Fibroblast of skin of left biceps (primary cell): ENCODE results near the gene CYP3A5.
"Not testable (repeated sequence)": the region's sequence is repeated elsewhere in the genome, so short reads cannot be mapped to it uniquely, and the experiment has no call there.

ENCODE experiments used
- DNase-seq, 2 experiments: peaks; one replicate each; pipeline ENCODE4 v3.0.0-alpha.2; 2013; ENCODE audit warnings: low read depth in 2 of 2

Gene CYP3A5

DNA sequence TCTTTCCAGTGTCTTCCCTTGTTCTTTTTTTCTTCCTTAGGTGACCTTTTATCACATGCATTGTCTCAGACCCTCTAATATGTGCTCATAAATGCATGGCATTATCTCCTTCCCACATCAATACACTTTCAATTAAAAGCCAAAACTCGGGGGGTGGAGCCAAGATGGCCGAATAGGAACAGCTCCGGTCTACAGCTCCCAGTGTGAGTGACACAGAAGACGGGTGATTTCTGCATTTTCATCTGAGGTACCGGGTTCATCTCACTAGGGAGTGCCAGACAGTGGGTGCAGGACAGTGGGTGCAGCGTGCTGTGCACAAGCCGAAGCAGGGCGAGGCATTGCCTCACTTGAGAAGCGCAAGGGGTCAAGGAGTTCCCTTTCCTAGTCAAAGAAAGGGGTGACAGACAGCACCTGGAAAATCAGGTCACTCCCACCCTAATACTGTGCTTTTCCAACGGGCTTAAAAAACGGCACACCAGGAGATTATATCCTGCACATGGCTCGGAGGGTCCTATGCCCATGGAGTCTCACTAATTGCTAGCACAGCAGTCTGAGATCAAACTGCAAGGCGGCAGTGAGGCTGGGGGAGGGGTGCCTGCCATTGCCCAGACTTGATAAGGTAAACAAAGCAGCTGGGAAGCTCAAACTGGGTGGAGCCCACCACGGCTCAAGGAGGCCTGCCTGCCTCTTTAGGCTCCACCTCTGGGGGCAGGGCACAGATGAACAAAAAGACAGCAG lies 6.2 kb upstream of the CYP3A5 start:
- DNase-seq = not testable (repeated sequence)

DNA sequence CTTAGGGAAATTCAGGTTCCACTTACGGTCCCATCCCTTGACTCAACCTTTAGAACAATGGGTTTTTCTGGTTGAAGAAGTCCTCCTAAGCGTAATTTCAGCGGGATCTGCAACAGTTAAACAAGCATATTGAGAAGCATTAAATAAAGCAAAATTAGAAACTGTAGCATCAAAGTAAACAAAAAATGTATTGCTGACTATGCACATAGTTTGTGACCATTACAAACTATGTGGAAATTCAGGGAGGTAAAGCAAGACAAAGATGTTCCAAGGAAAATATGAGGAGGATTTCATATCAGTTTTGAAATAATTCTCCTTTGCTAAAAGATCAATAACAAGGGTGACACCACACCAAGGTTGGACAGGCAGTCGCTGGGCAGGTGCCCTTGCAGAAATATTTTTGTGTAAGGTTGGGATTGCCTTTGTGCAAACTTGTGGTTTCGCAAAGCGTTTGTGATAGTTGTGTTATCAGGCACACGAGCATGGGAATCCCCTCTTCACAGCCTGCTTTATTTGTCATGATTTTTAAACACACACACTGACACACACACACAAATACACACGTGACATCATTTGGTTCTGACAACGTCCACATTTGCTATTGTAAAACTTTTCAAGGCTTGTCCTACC lies 5.4 kb upstream of the CYP3A5 start:
- DNase-seq = no peak

GRCh38 chr7:99679032-99679399 lies 780 bp downstream of the CYP3A5 start:
- no peak for DNase-seq

GRCh38 chr7:99677648-99678045 lies 2.1 kb downstream of the CYP3A5 start:
- no peak for DNase-seq

- DNase-seq = no peak
Observed at GRCh38 chr7:99677013-99677647, 2.7 kb downstream of the CYP3A5 start.

- no peak for DNase-seq
Observed at GRCh38 chr7:99674995-99675742, 4.6 kb downstream of the CYP3A5 start.

DNA sequence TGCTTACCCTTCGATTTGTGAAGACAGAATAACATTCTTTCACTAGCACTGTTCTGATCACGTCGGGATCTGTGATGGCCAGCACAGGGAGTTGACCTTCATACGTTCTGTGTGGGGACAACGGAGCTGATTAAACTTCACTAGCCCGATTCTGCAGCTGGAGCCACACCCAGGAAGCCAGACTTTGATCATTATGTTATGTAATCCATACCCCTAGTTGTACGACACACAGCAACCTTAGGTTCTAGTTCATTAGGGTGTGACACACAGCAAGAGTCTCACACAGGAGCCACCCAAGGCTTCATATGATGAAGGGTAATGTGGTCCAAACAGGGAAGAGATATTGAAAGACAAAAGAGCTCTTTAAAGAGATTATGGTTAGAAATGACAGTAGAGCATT lies 7.2 kb downstream of the CYP3A5 start:
- no peak for DNase-seq

DNA sequence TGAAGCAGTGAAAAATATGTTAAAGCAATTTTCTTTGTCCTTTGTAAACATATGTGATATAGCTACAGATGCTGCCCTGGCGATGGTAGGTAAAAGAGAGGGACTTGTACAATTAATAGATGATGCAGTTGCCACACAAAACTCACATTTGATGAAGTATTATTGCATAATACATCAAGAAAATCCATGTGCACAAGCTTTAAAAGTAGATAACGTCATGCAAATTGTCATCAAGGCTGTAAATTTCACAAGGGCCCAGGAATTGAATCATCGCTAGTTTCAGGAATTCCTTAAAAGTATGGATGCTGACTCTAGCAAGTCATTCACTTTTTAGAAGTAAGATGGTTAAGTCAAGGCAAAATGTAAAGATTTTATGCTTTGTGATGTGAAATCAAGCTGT lies 10.0 kb downstream of the CYP3A5 start:
- DNase-seq = no peak

- no peak for DNase-seq
Observed at GRCh38 chr7:99668541-99668940, 11.3 kb downstream of the CYP3A5 start.

DNA sequence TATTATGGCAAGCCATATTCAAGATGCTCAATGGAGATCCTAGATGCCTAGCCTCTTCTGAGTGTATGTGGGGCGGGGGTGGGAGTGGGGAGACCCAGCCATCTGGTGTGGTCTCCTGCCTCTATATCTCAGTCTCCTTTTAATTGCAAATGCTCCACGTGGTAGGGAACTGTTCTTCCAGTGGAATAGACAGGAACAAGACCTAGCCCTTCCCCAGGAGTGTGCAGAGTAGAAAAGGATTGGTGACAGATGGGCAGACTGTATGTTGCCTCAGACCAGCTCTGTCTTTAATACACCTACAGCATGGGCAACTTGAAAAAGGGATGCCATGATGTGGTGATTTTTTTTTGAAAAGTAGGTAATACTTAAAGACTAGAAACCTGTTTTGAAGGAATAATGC lies 12.6 kb downstream of the CYP3A5 start:
- DNase-seq = no peak

- DNase-seq = no peak
Observed at GRCh38 chr7:99666013-99666395, 13.8 kb downstream of the CYP3A5 start.

DNA sequence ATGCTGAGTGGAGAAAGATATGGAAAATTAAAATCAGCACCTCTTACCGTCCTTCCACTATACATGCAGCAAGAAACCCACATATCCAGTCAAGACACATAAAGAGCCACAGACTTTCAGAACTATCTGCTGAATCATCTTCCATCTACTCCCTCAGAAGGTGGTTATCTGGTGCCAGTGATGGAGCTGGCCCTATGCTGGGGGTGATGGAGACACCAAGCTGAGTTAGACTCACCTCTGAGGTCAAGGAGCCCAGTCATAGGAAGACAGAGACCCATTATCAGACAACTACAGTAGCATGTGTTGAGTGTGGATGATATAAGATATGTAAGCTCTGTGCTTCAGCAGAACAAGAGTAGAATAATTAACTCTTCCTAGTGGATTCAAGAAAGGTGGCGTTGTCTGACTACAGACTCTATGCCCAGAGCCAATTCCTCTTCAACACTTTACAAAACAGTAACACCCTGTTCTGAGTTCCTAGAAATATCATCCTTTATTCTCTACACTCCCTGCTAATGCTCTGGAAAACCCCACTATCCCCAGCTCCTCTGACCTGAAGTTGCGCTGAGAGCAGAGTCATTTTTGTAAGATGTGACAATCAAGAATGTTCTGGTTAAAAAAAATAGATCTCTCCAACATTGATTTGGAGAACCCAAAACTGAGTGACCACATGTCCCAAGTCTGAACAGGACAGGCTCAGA lies 14.3 kb downstream of the CYP3A5 start:
- no peak for DNase-seq

- DNase-seq = not testable (repeated sequence)
Observed at GRCh38 chr7:99657879-99658278, 21.9 kb downstream of the CYP3A5 start.

GRCh38 chr7:99654626-99655025 lies 25.2 kb downstream of the CYP3A5 start:
- DNase-seq = not testable (repeated sequence)

DNA sequence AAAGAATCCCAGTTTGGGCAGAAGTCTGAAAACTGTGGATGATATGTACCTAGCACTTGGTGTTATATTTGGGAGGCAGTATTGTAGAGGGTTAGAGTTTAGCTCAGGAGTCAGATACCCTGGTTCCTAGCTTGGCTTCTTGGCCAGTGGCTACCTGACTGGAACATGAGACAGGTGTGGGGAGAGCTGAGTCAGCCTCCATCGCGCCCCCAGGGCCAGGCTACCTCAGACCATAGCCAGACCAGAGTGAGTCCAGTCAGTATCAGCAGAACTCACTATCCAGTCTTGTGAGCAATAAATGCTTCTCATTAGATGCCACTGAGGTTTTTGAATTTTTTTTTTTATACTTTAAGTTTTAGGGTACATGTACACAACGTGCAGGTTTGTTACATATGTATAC lies 26.0 kb downstream of the CYP3A5 start:
- no peak for DNase-seq

DNA sequence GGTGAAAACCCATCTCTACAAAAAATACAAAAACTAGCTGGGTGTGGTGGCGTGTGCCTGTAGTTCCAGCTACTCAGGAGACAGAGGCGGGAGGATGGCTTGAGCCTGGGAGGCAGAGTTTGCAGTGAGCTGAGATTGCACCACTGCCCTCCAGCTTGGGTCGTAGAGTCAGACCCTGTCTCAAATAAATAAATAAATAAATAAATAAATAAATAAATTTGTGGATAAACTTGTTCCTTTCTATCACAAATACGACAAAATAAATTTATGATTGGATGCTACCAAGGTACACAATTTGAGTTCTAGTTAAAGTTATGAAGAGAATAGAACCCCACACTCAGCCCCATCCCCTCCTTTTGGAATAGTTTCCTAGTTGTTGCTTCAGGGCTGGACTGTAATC lies 26.5 kb downstream of the CYP3A5 start:
- DNase-seq = not testable (repeated sequence)

DNA sequence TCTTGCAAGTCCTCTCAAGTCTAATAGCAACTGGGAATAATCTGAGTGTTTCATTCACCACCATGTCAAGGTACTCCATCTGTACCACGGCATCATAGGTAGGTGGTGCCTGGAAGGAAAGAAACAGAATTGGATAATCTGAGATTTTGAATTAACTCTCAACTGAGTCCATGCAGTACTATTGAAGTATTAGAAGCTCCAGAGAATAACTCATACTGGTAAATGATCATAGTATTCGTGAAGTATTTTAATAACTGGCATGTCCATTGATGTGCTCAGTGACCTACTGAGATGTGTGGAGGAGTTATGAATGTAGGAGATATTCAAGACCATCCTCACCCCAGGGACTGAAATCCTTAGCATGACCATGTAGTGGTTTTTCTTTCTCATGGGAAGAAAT lies 27.1 kb downstream of the CYP3A5 start:
- no peak for DNase-seq

DNA sequence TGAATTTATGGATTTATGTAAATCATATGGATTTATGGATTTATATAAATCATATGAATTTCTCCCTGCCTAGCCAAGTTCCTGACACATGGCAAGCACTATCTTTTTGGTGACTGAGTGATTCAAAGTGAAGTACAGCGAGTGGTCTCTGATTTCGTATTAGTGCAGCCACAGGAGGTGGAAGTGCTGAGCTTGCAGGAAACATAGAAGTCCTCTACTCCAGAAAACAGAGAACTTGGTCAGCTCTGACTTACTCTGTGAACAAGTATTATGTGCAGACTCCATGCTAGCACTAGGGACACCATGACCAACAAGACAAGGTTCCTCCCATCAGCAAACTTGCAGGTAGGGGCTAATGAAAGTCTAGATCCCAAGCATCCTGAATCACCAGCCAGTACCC lies 28.5 kb downstream of the CYP3A5 start:
- DNase-seq = no peak

- DNase-seq = no peak
Observed at GRCh38 chr7:99648843-99649242, 31.0 kb downstream of the CYP3A5 start.

- no peak for DNase-seq
Observed at GRCh38 chr7:99645590-99645989, 34.2 kb downstream of the CYP3A5 start.

GRCh38 chr7:99644431-99644830 lies 35.4 kb downstream of the CYP3A5 start:
- DNase-seq = no peak

DNA sequence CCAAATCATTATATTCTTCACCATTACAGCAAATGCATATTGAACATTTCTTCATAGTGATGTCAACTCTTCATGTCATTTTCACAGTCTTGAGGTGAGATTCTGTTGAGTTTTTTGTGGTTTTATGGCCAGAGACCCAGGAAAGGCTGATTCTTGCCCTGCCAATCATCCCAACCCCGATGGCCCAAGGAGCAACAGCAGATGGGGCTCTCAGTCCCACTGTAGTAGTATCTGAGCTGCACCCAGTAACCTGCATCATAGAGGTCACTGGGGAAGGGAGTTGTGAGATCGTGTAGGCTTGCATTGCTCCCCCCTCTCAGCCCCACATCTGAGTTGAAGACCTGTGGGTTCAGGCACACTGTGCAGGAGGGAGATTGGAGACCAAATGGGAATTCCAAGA lies 36.3 kb downstream of the CYP3A5 start:
- DNase-seq = no peak
